WTC11 (cell line): ENCODE results near the gene STIM2.

Source experiments
- ESRRA ChIP-seq: sonication (generic); formaldehyde crosslinking; IDR thresholded peaks from 2 replicates; pipeline ENCODE4 v1.8.1; 2022; ENCODE audit warnings: mild to moderate bottlenecking, missing genetic modification reagents, borderline replicate concordance
- ZNF317 ChIP-seq: sonication (generic); formaldehyde crosslinking; IDR thresholded peaks from 2 replicates; pipeline ENCODE4 v1.8.1; 2023; ENCODE audit warnings: low read depth, mild to moderate bottlenecking, moderate library complexity, missing genetic modification reagents, borderline replicate concordance
- TF ChIP-seq, protein P1 (sequence below): fragments of 200-600 bp; IDR thresholded peaks from 2 replicates; pipeline ENCODE4 v1.8.0; 2022; ENCODE audit warnings: antibody characterized with exemption
- TF ChIP-seq, protein P2 (sequence below): sonication (generic); formaldehyde crosslinking; conservative IDR thresholded peaks from 2 replicates; pipeline ENCODE4 v1.8.1; 2022; ENCODE audit warnings: mild to moderate bottlenecking, missing genetic modification reagents
- TF ChIP-seq, protein P3 (sequence below): sonication (generic); formaldehyde crosslinking; IDR thresholded peaks from 2 replicates; pipeline ENCODE4 v1.8.0; 2022; ENCODE audit warnings: mild to moderate bottlenecking, missing genetic modification reagents
- TF ChIP-seq, protein P4 (sequence below): sonication (generic); formaldehyde crosslinking; IDR thresholded peaks from 2 replicates; pipeline ENCODE4 v1.8.1; 2022; ENCODE audit warnings: low read depth, missing genetic modification reagents, borderline replicate concordance

DNA sequence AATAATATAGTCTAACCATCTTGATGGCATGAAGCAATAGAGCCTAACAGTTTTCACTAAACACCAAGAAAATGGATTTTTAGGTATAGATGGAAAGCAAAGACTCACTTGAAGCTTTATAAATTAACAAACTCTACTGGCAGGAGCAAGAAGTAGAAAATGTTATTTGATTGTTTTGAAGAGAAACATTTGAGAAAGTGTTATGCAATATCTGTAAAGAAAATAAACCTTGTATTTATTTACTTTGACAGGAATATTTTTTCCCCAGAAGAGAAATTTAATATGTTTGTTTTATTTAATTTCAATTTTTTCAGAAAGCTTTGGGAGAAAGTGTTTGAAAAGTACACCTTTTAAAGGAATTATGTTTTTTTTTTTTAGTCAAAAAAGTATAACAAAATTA, 139.0 kb downstream of the STIM2 start:
- TF ChIP-seq, protein P1, sequence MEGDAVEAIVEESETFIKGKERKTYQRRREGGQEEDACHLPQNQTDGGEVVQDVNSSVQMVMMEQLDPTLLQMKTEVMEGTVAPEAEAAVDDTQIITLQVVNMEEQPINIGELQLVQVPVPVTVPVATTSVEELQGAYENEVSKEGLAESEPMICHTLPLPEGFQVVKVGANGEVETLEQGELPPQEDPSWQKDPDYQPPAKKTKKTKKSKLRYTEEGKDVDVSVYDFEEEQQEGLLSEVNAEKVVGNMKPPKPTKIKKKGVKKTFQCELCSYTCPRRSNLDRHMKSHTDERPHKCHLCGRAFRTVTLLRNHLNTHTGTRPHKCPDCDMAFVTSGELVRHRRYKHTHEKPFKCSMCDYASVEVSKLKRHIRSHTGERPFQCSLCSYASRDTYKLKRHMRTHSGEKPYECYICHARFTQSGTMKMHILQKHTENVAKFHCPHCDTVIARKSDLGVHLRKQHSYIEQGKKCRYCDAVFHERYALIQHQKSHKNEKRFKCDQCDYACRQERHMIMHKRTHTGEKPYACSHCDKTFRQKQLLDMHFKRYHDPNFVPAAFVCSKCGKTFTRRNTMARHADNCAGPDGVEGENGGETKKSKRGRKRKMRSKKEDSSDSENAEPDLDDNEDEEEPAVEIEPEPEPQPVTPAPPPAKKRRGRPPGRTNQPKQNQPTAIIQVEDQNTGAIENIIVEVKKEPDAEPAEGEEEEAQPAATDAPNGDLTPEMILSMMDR: no peak
- TF ChIP-seq ESRRA: no peak
- TF ChIP-seq, protein P2, sequence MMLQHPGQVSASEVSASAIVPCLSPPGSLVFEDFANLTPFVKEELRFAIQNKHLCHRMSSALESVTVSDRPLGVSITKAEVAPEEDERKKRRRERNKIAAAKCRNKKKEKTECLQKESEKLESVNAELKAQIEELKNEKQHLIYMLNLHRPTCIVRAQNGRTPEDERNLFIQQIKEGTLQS (CRISPR knock-in tag): no peak
- no peak for TF ChIP-seq ZNF317
- TF ChIP-seq, protein P3, sequence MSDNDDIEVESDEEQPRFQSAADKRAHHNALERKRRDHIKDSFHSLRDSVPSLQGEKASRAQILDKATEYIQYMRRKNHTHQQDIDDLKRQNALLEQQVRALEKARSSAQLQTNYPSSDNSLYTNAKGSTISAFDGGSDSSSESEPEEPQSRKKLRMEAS: no peak
- TF ChIP-seq, protein P4, sequence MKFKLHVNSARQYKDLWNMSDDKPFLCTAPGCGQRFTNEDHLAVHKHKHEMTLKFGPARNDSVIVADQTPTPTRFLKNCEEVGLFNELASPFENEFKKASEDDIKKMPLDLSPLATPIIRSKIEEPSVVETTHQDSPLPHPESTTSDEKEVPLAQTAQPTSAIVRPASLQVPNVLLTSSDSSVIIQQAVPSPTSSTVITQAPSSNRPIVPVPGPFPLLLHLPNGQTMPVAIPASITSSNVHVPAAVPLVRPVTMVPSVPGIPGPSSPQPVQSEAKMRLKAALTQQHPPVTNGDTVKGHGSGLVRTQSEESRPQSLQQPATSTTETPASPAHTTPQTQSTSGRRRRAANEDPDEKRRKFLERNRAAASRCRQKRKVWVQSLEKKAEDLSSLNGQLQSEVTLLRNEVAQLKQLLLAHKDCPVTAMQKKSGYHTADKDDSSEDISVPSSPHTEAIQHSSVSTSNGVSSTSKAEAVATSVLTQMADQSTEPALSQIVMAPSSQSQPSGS (CRISPR knock-in tag): no peak
